Measurements from ENCODE around the gene PREP.

The PREP gene

DNA sequence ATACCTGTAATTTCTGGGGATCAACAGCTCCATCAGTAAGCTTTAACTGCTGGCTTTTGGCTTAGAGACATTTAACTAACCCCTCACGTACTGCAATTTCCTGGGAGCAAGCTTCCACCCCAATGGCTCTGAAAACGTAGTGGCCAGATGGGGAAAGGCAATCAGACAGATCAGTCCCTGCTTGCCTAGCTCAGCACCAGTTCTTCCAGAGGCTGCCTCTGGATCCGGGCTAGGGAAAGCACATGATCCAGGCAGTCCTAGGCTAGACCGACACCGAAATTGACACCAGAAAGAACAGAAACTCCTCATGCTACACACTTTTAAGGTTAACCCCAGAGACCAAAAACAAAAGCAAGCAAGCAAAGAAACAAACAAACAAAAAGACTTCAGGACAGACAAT, 13.3 kb downstream of the PREP start:
- Histone ChIP-seq H3K36me3 (no peaks in the 10 kb centered on the region), H3K9me3 (no peaks in the 10 kb centered on the region), H3K27ac (no peak overlapping the region), H3K4me3 (ENCODE audit: low read depth in 1 of 2, low read length in 1 of 2) (no peak overlapping the region), H3K4me1 (ENCODE audit: control insufficient read depth in 1 of 2, insufficient read depth in 1 of 2, low read depth in 1 of 2, low read length in 1 of 2) (no peaks in the 10 kb centered on the region), H3K27me3 (no peaks in the 10 kb centered on the region)
- TF ChIP-seq, protein P1, sequence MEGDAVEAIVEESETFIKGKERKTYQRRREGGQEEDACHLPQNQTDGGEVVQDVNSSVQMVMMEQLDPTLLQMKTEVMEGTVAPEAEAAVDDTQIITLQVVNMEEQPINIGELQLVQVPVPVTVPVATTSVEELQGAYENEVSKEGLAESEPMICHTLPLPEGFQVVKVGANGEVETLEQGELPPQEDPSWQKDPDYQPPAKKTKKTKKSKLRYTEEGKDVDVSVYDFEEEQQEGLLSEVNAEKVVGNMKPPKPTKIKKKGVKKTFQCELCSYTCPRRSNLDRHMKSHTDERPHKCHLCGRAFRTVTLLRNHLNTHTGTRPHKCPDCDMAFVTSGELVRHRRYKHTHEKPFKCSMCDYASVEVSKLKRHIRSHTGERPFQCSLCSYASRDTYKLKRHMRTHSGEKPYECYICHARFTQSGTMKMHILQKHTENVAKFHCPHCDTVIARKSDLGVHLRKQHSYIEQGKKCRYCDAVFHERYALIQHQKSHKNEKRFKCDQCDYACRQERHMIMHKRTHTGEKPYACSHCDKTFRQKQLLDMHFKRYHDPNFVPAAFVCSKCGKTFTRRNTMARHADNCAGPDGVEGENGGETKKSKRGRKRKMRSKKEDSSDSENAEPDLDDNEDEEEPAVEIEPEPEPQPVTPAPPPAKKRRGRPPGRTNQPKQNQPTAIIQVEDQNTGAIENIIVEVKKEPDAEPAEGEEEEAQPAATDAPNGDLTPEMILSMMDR (IDR thresholded peaks at IDR 0.05): no peak

DNA sequence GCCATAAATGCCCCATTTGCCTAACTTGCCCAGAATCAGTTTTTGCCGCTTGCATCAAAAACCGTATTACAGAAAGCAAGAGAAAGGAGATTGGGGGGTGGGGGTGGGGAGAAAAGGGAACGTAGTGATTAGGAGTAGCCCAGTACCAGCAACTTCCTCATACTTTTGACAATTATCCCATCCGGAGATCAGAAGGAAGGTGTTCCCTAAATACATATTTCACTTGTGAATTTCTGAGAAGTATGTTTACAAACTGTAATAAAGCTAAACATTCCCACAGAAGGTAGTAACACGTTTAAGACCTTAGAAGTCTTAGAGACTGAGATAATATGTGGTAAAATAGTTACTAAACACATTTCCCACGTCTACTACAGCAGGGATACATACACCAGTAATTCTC, 14.5 kb downstream of the PREP start:
- no peak overlapping the region for H3K27ac ChIP-seq
- no peaks in the 10 kb centered on the region for H3K9me3 ChIP-seq
- no peak overlapping the region for H3K4me3 ChIP-seq (ENCODE audit: low read depth in 1 of 2, low read length in 1 of 2)
- H3K27me3 ChIP-seq: no peaks in the 10 kb centered on the region
- H3K4me1 ChIP-seq (ENCODE audit: control insufficient read depth in 1 of 2, insufficient read depth in 1 of 2, low read depth in 1 of 2, low read length in 1 of 2): no peaks in the 10 kb centered on the region
- no peaks in the 10 kb centered on the region for H3K36me3 ChIP-seq
- TF ChIP-seq, protein P1 (IDR thresholded peaks at IDR 0.05): no peak

DNA sequence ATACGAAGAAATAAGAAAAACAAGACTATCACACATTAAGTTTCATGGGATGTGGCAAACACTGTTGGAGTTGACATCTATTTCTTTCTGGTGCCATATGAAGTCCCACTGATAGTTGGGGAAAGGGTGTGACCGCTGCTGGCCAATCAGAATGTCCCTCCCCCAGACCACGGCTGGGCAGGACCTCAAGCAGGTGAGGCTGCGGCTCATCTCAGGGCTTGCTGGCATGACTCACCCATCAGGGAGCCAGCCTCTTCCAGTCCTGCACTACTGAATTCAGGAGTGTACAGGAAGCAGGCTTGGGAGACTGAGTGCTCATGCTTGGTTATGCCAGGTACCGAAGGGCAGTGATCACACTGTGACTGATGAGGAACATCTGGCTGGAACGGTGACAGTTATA, 18.9 kb downstream of the PREP start:
- Histone ChIP-seq H3K27ac (no peak overlapping the region), H3K27me3 (no peaks in the 10 kb centered on the region)
- TF ChIP-seq, protein P1 (IDR thresholded peaks at IDR 0.05): no peak

DNA sequence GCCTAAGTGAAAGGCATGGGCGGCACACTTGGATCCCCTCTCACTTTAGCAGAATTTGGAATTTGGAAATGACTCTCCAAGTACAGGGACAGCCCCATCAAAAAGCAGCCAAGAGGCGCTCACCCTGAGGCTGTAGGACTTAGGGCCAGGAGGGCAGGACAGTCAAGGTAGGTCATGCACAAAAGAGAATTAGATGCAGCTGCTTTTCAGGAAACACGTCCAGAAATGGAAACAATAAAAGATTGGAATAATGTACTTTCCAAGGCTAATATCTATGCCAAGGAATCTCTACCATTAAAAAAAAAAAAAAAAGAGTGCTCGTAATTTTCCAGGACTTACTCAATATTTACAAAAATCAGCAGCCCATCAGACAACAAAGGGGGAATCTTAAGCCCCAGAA, 19.9 kb downstream of the PREP start:
- no peaks in the 10 kb centered on the region for H3K4me1 ChIP-seq (ENCODE audit: control insufficient read depth in 1 of 2, insufficient read depth in 1 of 2, low read depth in 1 of 2, low read length in 1 of 2)
- H3K9me3 ChIP-seq: no peaks in the 10 kb centered on the region
- no peaks in the 10 kb centered on the region for H3K27me3 ChIP-seq
- H3K4me3 ChIP-seq (ENCODE audit: low read depth in 1 of 2, low read length in 1 of 2): no peak overlapping the region
- TF ChIP-seq, protein P1 (IDR thresholded peaks at IDR 0.05): no peak
- H3K27ac ChIP-seq: no peak overlapping the region
- no peaks in the 10 kb centered on the region for H3K36me3 ChIP-seq

More for the DNA sequence above, 18.9 kb downstream of the PREP start:
- Histone ChIP-seq H3K4me1 (ENCODE audit: control insufficient read depth in 1 of 2, insufficient read depth in 1 of 2, low read depth in 1 of 2, low read length in 1 of 2) (no peaks in the 10 kb centered on the region), H3K36me3 (no peaks in the 10 kb centered on the region), H3K9me3 (no peaks in the 10 kb centered on the region), H3K4me3 (ENCODE audit: low read depth in 1 of 2, low read length in 1 of 2) (no peak overlapping the region)

DNA sequence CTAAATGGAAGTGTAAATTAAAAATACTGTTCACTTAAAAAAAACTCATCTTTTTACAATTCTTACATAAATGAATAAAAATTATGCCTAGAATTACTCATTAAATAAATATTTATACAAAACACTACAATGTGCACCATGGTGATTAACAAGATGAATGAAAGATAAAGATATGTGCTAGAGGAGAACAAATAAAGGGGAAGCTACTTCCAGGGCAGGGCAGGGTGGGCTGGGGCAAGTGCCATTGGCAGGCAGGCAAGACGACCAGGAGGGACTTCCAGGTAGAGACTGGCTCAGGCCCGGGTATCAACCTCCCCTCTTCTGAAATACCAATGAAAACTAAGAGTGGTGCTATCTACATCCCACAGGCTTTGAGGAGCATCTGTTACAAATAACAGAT, 20.4 kb downstream of the PREP start:
- Histone ChIP-seq H3K9me3 (no peaks in the 10 kb centered on the region), H3K4me1 (ENCODE audit: control insufficient read depth in 1 of 2, insufficient read depth in 1 of 2, low read depth in 1 of 2, low read length in 1 of 2) (no peaks in the 10 kb centered on the region), H3K27ac (no peak overlapping the region), H3K4me3 (ENCODE audit: low read depth in 1 of 2, low read length in 1 of 2) (no peak overlapping the region), H3K27me3 (no peaks in the 10 kb centered on the region), H3K36me3 (no peaks in the 10 kb centered on the region)
- TF ChIP-seq, protein P1 (IDR thresholded peaks at IDR 0.05): no peak

DNA sequence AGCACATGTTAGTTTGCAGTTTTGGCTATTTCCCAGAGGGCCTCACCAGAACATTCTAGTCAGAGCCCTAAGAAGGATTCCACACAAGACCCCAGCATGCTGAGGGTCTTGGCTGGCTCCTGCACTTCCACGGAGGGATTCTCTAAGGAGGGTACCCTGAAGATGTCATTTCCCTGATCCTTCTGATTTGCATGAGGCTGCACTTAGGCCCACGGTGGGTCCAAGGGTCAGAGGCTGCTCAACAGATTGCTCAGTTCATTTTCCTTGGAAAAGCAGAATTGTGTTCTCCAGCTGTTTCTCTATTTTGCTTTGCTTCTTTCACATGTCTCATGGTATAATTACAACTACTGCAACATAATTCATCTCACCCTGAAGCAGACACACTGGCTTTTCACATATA, 22.2 kb downstream of the PREP start:
- Histone ChIP-seq H3K27ac (no peak overlapping the region), H3K4me1 (ENCODE audit: control insufficient read depth in 1 of 2, insufficient read depth in 1 of 2, low read depth in 1 of 2, low read length in 1 of 2) (no peaks in the 10 kb centered on the region), H3K4me3 (ENCODE audit: low read depth in 1 of 2, low read length in 1 of 2) (no peak overlapping the region), H3K27me3 (no peaks in the 10 kb centered on the region), H3K36me3 (peaks cover 7% of the 10 kb centered on the region), H3K9me3 (no peaks in the 10 kb centered on the region)
- TF ChIP-seq, protein P1 (IDR thresholded peaks at IDR 0.05): no peak

Data from neutrophil (primary cell).